ENCODE measurements around the gene TMEM17. TPM values are rescaled to one million over a fixed set of nuclear protein-coding genes. Genes with fewer than 3 reads are reported as not detected.

Gene TMEM17, protein sequence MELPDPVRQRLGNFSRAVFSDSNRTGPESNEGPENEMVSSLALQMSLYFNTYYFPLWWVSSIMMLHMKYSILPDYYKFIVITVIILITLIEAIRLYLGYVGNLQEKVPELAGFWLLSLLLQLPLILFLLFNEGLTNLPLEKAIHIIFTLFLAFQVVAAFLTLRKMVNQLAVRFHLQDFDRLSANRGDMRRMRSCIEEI
- polyA plus RNA-seq: 29.9 and 47.7 TPM in 2 replicates

GRCh38 chr2:62505750-62506420, at the start of gene TMEM17:
Gene TMEM17, minus strand, starts transcription at chr2:62506195. Its CDS starts 66 bp downstream, at chr2:62506129.

Other genes with a start within 250 kb of the TMEM17 start
- gene EHBP1, start 199.5 kb upstream of the TMEM17 start, polyA plus RNA-seq: 36.1 and 40.4 TPM in 2 replicates

Data from Purkinje cell (primary cell).